Muscle of leg (tissue), 16 donors: ENCODE data around the gene TAC3. TPM values are rescaled to one million over a fixed set of nuclear protein-coding genes. Genes with fewer than 3 reads are reported as not detected.
"Not testable (repeated sequence)": the region's sequence is repeated elsewhere in the genome, so short reads cannot be mapped to it uniquely, and the experiment has no call there.

Source experiments
- DNase-seq: peaks from one replicate; pipeline ENCODE4 v3.0.0; 2013
- H3K27ac ChIP-seq: one replicate; pipeline ENCODE4 v1.5.1; 2013; ENCODE audit warnings: mild to moderate bottlenecking, low read length, control low read depth
- H3K27me3 ChIP-seq: one replicate; pipeline ENCODE4 v1.6.1; 2013; ENCODE audit warnings: low read length; ENCODE audit not compliant: control insufficient read depth, insufficient read depth
- H3K36me3 ChIP-seq: one replicate; pipeline ENCODE4 v1.6.1; 2013; ENCODE audit warnings: low read length; ENCODE audit not compliant: control insufficient read depth, insufficient read depth
- H3K4me1 ChIP-seq: one replicate; pipeline ENCODE4 v1.6.1; 2013; ENCODE audit warnings: low read length; ENCODE audit not compliant: control insufficient read depth, insufficient read depth
- H3K4me3 ChIP-seq: one replicate; pipeline ENCODE4 v1.5.1; 2013; ENCODE audit warnings: low read length, control low read depth
- H3K9me3 ChIP-seq: replicated peaks from 2 replicates; pipeline ENCODE4 v1.6.1; 2013; ENCODE audit warnings: low read depth, low read length; ENCODE audit not compliant: control insufficient read depth
- WGBS: methylation state at CpG from one replicate; pipeline ENCODE4 v1.1.5; 2013; ENCODE audit warnings: missing lambda C conversion rate; ENCODE audit not compliant: insufficient coverage; 5-methylcytosine and 5-hydroxymethylcytosine counted together
- long read RNA-seq, 11 donors: transcript quantifications; one replicate each; lab custom pipeline, GENCODE V29; 2026
- polyA plus RNA-seq, 8 donors: library from polyadenylated mRNA; unstranded; fragments of 120-200 nt; gene quantifications; one replicate each; pipeline versions ENCODE4 v1.2.1 to v1.2.3, GENCODE V29; 2013; ENCODE audit warnings: inconsistent platforms in 1 of 8, low replicate concordance in 1 of 8; ENCODE audit not compliant: insufficient read length in 8 of 8, insufficient read depth in 1 of 8
- total RNA-seq: library from RNA; stranded (reverse); fragments of 120-200 nt; gene quantifications from one replicate; pipeline ENCODE4 v1.2.4, GENCODE V29; 2013

The TAC3 gene
- 0.09 TPM for total RNA-seq
- under 1 TPM in 2 of 8 donors, not detected in 6; 0.39 to 0.71 TPM for polyA plus RNA-seq
- long read RNA-seq, donor 1, result 0 reads
- long read RNA-seq, donor 2, result 0 reads
- long read RNA-seq, donor 3, result 0 reads
- long read RNA-seq, donor 4, result 0 reads
- long read RNA-seq, donor 5, result 0 reads
- long read RNA-seq, donor 6, result 0 reads
- long read RNA-seq, donor 7, result 0 reads
- long read RNA-seq, donor 8, result 0 reads
- long read RNA-seq, donor 9, result 0 reads
- long read RNA-seq, donor 10, result 0 reads
- long read RNA-seq, donor 11, result 0 reads

DNA sequence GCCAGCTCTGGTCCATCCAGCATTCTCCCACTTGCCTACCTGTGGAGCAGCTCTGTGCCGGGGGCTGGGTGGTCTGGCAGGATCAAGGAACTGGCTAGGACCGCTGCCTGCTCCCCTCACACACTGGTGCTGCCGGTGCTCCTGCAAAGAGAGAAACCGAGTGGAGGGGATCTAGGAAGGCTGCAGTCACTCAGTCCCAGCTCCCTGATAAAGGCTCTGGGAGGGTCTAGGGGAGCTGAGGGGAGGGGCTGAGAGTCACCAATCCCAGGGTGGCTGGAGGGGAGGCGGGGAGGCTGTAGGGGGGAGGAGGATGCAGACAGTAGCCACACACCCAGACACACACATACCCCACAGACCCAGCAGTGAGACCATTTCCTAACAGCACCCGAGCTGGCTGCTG, at the start of gene TAC3:
TSS of gene TAC3 (minus strand) at position 182 of the 400 bp plus-strand sequence. CDS start 732 bp downstream, outside the sequence.
- WGBS, result no CpG with 5 or more reads among the region's 6 CpGs
- Histone ChIP-seq H3K27ac (no peak within 1 kb of the TSS), H3K36me3 (no peaks in the 10 kb centered on the region), H3K27me3 (peaks cover 33% of the 10 kb centered on the region), H3K9me3 (no peaks in the 10 kb centered on the region), H3K4me1 (no peaks in the 10 kb centered on the region), H3K4me3 (no peak within 1 kb of the TSS)
- DNase-seq, result no peak

DNA sequence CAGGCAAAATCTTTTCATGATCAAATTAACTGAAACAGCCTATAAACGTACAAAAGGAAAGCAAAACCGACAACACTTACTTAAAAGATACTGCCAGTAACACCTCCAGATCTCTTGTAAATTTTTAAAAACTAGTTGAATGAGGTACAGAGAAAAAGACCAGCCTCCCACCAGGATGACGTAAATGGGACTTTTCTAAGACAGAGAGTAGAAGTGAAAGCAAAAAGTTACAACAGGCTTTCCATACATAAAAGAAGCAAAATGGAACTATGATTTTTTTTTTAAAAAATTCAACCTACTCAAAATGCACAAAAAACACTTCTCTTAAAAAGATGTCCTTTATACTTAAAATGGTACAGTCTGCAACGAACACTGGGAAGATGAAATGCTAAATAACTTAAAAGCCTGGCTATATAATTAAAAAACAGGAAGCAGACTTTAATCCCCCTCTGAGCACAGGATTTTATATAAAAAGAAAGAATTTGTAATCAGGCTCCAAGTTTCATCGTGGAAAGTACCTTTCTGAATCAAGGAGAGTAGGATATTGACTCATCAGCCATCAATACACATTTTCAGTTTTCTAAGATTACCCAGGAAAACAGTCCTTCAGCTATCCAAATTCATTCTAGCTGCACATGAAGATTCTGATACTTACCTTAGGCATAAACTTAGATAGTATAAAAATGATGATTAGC, 47.8 kb upstream of the TAC3 start:
- H3K36me3 ChIP-seq, result peaks cover 27% of the 10 kb centered on the region
- H3K4me1 ChIP-seq, result no peaks in the 10 kb centered on the region
- H3K4me3 ChIP-seq, result no peak overlapping the region
- H3K9me3 ChIP-seq, result no peaks in the 10 kb centered on the region
- H3K27me3 ChIP-seq, result no peaks in the 10 kb centered on the region
- DNase-seq, result peak; percentile 36
- WGBS, result no CpG with 5 or more reads among the region's 5 CpGs
- H3K27ac ChIP-seq, result no peak overlapping the region

DNA sequence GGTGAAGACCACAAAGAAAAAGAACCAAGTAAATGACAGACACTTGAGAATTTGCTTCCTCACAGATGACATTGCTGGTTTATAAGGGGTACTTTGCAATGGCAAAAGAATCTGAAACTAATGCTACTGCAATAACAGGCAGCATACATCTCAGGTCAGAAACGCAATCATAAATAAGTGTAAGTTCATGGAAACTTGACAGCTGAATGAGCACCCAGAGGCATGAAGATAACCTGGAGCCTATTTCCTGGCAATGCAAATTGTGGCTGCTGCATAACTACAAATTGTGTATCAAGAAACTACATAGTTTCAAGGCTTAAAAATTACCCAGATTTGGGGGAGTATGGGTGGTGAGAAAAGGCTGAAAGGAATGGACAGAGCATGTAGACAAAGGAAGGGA, 42.1 kb upstream of the TAC3 start:
- H3K9me3 ChIP-seq, result no peaks in the 10 kb centered on the region
- H3K27me3 ChIP-seq, result no peaks in the 10 kb centered on the region
- no peak for DNase-seq
- peaks cover 33% of the 10 kb centered on the region for H3K36me3 ChIP-seq
- H3K4me1 ChIP-seq, result no peaks in the 10 kb centered on the region
- H3K4me3 ChIP-seq, result no peak overlapping the region
- no peak overlapping the region for H3K27ac ChIP-seq
- 100% methylated on average over 1 of the region's 1 CpG for WGBS

DNA sequence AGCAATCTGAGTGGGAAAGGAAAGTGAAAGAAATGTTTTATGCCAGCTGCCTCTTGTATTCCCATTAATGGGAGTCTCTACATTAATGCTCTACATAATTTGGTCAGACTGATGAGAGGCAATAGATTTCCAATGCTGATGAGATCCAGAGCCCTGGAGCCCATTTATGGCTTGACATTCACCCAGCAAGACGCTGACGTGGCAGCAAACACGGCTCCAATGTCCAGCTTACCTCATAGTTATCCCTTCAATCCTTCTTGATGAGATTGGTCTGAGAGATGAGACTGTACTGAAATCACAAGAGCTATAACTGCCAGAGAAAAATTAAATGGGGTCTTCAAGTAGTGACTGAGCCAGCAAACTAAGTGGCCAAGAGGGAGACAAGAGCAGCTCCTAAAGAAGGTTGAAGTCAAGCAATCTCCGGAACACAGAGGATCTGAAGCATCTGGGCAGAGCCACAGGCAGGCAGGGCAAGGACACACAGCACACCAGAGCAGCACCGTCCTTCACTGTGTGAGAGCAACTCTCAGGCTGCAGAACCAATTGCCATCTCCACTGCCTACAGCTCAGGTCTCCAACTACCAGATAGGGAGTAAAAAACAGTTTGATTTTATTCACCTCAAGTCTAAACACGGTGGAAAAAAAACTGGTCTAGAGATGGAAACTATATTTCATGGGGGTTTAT, 40.9 kb upstream of the TAC3 start:
- H3K27ac ChIP-seq, result no peak overlapping the region
- no peaks in the 10 kb centered on the region for H3K27me3 ChIP-seq
- H3K36me3 ChIP-seq, result peaks cover 29% of the 10 kb centered on the region
- H3K9me3 ChIP-seq, result no peaks in the 10 kb centered on the region
- H3K4me1 ChIP-seq, result no peaks in the 10 kb centered on the region
- DNase-seq, result no peak
- 100% methylated on average over 1 of the region's 6 CpGs for WGBS
- no peak overlapping the region for H3K4me3 ChIP-seq

DNA sequence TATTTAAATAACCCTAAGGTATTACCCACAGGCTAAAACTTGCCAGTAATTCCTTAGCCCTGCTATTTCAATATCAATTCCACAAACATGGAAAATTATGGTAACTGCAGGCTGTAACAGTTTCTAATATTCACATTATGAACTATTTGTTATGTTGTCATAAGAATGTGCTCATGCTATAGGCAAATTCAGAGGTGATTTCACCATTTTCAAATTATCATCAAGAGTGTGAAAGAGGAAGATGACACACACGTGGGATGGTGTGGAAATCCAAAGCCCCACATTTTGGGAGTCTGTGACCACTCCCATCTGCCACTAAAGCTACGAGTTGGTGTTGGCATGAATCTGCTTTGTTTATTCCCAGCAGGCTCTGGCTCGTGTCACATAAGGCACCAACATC, 39.5 kb upstream of the TAC3 start:
- Histone ChIP-seq H3K4me3 (no peak overlapping the region), H3K27ac (no peak overlapping the region), H3K4me1 (no peaks in the 10 kb centered on the region), H3K36me3 (peaks cover 29% of the 10 kb centered on the region), H3K27me3 (no peaks in the 10 kb centered on the region), H3K9me3 (no peaks in the 10 kb centered on the region)
- WGBS, result 80% methylated on average over 1 of the region's 3 CpGs
- DNase-seq, result no peak

DNA sequence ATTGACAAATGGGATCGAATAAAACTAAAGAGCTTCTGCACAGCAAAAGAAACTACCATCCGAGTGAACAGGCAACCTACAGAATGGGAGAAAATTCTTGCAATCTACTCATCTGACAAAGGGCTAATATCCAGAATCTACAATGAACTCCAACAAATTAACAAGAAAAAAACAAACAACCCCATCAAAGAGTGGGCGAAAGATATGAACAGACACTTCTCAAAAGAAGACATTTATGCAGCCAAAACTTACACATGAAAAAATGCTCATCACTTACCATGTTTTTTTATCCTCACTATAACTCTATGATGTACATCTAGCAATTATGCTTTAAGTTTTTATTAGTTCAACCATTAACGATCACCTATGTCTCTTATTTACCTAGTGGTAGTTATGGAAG, 37.6 kb upstream of the TAC3 start:
- H3K36me3 ChIP-seq, result peaks cover 12% of the 10 kb centered on the region
- H3K9me3 ChIP-seq, DNase-seq, H3K27me3 ChIP-seq, H3K27ac ChIP-seq, H3K4me1 ChIP-seq, H3K4me3 ChIP-seq: not testable (repeated sequence)
- WGBS, result no CpG with 5 or more reads among the region's 4 CpGs

DNA sequence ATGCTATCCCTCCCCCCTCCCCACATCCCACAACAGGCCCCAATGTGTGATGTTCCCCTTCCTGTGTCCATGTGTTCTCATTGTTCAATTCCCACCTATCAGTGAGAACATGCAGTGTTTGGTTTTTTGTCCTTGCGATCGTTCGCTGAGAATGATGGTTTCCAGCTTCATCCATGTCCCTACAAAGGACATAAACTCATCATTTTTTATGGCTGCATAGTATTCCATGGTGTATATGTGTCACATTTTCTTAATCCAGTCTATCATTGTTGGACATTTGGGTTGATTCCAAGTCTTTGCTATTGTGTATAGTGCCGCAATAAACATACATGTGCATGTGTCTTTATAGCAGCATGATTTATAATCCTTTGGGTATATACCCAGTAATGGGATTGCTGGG, 36.8 kb upstream of the TAC3 start:
- H3K36me3 ChIP-seq, H3K27me3 ChIP-seq, H3K9me3 ChIP-seq, DNase-seq, H3K4me1 ChIP-seq, H3K27ac ChIP-seq, H3K4me3 ChIP-seq: not testable (repeated sequence)
- WGBS, result no CpG with 5 or more reads among the region's 4 CpGs

DNA sequence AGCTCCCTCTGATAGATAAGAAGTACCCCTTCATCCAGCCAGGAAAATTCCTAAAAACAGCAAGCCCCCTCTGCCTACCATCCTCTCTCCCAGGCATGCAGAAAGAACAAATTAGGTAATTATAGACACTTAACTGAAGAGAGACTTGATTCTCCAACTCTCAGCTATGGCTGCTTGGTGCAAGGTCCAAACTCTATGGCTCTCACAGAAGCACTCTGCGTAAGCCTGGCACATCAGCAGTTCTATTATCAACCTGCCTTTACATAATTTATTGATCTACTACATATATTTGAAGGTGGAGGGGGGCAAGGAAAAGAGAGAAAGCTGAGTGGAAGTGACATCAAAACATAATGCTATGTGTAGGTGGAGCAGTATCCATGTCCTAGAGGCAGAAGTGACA, 34.7 kb upstream of the TAC3 start:
- H3K4me3 ChIP-seq, result no peak overlapping the region
- peaks cover 16% of the 10 kb centered on the region for H3K4me1 ChIP-seq
- peaks cover 2% of the 10 kb centered on the region for H3K27me3 ChIP-seq
- WGBS, result no CpG with 5 or more reads among the region's 1 CpG
- DNase-seq, result no peak
- no peaks in the 10 kb centered on the region for H3K9me3 ChIP-seq
- H3K36me3 ChIP-seq, result no peaks in the 10 kb centered on the region
- H3K27ac ChIP-seq, result no peak overlapping the region

DNA sequence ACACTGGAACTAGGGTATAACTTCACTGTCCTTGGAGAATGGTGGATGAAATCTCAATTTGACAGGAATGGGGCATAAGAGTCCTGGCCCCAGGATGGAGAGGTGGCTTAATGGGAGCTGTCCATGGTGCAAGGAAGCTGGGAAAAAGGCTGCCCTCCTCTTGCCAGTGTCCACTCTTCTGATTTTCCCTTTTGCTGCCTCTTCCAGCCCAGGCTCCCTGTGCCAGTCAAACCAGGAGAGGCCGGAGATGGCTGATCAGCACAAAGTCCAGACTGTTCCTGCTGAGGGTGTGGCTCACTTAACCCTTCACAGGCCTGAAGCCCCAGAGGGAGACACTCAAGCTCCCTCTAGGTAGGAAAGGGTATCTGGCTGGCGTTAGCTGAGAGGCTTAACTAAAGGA, 33.6 kb upstream of the TAC3 start, which contains the start of gene MYO1A:
TSS of gene MYO1A (minus strand) at position 240 of the 400 bp plus-strand sequence. CDS start 1,806 bp downstream, outside the sequence.
- H3K36me3 ChIP-seq, result no peaks in the 10 kb centered on the region
- no peaks in the 10 kb centered on the region for H3K9me3 ChIP-seq
- DNase-seq, result no peak
- H3K27ac ChIP-seq, result no peak within 1 kb of the TSS
- WGBS, result 56% methylated on average over 2 of the region's 2 CpGs
- H3K4me3 ChIP-seq, result no peak within 1 kb of the TSS
- H3K27me3 ChIP-seq, result peaks cover 2% of the 10 kb centered on the region
- peaks cover 16% of the 10 kb centered on the region for H3K4me1 ChIP-seq

DNA sequence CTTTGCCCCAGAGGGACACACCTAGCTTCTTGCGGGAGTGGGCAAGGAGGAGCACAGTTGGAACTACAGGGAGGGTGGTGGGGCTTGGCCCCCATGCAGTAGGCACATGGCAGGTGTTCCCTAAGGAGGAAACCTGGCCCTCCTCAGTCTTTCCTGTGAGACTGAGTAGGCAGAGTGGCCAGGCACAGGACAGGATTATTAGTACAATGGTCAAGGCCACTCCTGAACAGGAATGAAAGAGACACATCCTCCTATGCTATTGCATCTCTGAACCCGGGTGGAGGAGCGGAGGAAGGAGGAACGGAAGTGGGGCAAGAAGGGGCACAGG, 32.8 kb upstream of the TAC3 start:
- Histone ChIP-seq H3K27ac (no peak overlapping the region), H3K36me3 (no peaks in the 10 kb centered on the region), H3K9me3 (no peaks in the 10 kb centered on the region), H3K27me3 (peaks cover 2% of the 10 kb centered on the region), H3K4me1 (peaks cover 16% of the 10 kb centered on the region), H3K4me3 (no peak overlapping the region)
- 80% methylated on average over 1 of the region's 4 CpGs for WGBS
- DNase-seq, result no peak
